ENCODE measurements around the gene UBASH3A.

The UBASH3A gene, protein sequence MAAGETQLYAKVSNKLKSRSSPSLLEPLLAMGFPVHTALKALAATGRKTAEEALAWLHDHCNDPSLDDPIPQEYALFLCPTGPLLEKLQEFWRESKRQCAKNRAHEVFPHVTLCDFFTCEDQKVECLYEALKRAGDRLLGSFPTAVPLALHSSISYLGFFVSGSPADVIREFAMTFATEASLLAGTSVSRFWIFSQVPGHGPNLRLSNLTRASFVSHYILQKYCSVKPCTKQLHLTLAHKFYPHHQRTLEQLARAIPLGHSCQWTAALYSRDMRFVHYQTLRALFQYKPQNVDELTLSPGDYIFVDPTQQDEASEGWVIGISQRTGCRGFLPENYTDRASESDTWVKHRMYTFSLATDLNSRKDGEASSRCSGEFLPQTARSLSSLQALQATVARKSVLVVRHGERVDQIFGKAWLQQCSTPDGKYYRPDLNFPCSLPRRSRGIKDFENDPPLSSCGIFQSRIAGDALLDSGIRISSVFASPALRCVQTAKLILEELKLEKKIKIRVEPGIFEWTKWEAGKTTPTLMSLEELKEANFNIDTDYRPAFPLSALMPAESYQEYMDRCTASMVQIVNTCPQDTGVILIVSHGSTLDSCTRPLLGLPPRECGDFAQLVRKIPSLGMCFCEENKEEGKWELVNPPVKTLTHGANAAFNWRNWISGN

GRCh38 chr21:42403611-42404231 lies at the start of gene UBASH3A:
TSS of gene UBASH3A (plus strand) at chr21:42403902. CDS start at chr21:42403946, 44 bp downstream.
- DNase-seq, result no peak

- DNase-seq, result no peak
Measured at GRCh38 chr21:42356046-42356445, 47.7 kb upstream of the UBASH3A start.

- DNase-seq, result no peak
Measured at GRCh38 chr21:42356650-42357049, 47.1 kb upstream of the UBASH3A start.

GRCh38 chr21:42357307-42357706 lies 46.4 kb upstream of the UBASH3A start:
- no peak for DNase-seq

DNA sequence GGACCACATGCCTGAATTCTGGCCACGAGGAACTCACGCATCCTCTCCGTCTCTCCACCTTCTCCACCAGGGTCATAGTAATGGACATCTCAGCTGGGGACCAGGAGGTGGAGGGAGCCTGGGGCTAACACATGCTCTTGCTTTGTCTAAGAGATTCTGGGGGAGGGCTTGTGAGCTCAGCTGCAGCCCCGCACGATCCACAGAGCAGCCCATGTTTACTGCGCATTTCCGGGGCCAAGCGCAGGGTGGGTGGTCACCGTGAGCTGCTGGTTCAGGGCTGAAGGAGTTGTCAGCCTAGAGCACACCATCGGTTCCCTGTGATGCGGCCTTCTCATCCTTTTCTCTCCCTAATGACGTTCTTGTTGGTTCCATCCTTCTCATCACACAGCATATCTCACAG lies 45.4 kb upstream of the UBASH3A start:
- DNase-seq, result no peak

DNA sequence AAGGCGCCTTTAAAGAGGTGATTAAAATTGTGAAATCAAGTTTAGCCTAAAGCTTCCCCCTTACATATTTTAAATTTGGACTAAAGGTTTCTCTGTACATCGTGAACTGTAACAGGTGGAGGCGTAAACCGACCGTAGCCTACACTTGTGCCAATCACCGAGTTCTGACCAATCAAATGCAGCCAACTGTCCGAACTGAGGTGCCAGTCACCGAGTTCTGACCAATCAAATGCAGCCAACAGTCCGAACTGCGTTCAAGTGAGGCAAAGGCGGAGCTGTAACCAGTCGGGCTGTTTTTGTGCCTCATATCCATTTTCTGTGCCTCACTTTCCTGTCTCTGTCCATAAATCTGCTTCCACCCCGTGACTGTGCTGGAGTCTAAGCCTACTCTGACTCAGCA lies 44.8 kb upstream of the UBASH3A start:
- no peak for DNase-seq

DNA sequence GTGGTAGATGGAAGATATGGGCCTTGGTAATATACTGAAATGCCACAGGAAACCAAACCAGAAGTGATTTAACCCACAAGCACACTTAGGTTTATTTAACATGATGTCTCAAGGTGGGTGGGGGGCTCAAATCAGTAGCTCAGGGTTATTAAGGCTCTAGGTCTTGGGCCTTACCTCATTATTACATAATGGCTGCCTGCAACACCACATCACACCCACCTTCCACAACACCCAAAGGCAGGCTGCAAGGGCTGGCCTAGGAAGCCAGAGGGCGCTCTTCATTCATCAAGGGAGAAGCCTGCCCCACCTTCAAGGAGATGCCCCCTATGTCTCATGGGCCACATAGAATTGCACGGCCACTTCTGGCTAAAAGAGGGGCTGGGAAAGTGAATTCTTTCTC lies 43.4 kb upstream of the UBASH3A start:
- no peak for DNase-seq

DNA sequence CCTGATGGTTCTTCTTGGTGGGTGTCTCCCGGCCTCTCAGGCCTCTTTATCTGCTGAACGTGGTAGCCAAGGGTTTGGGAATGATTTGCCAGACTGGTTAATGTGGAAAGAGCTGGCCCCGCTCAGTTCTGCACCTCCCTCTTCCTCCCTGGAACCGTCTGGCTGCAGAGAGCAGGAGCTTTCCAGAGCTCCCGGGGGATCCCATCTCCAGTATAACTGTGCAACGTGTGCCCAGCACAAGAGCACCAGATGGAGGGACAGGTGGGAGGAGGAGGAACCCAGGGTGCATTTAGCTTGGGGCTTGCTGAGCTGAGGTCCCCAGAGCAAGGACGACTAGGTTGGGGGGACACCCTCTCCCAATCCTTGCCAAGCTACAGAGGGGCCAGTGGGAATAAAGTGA lies 42.4 kb upstream of the UBASH3A start:
- DNase-seq, result no peak

GRCh38 chr21:42362198-42362597 lies 41.5 kb upstream of the UBASH3A start:
- DNase-seq, result no peak

DNA sequence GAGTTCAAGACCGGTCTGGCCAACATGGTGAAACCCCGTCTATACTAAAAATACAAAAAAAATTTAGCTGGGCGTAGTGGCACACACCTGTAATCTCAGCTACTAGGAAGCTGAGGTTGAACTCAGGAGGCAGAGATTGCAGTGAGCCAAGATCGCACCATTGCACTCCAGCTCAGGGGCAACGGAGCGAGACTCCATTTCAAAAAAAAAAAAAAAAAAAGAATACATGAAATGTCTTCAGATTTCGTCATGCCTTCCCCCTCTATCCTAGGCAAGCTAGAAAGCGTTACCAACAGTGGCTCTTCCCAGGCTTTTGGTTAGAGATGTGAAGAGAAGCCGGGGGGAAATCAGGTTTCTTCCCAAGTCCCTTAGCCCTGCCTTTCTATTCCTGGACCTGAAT lies 41.0 kb upstream of the UBASH3A start:
- DNase-seq, result no peak

- no peak for DNase-seq
Measured at GRCh38 chr21:42363312-42363711, 40.4 kb upstream of the UBASH3A start.

- DNase-seq, result no peak
Measured at GRCh38 chr21:42364304-42364865, 39.3 kb upstream of the UBASH3A start.

DNA sequence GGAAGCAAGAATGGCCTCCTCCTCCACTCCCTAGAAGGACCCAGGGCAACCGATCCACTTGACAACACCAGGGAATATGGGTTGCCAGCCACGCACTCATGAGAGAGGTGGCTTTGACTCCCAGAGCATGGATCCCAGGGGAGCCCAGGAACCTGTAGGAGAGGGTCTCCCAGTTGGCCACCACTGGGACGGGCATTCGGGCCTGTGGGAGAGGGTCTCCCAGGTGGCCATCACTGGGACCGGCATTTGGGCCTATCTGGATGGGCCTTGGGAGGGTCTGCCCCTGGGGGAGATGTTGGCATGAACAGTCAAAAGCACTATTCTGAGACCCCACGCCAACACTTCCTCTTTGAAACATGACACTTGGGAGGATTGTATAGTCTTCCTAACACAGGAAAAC lies 37.9 kb upstream of the UBASH3A start:
- no peak for DNase-seq

GRCh38 chr21:42366292-42367010 lies 37.3 kb upstream of the UBASH3A start, which contains the start of gene TFF1:
TSS of gene TFF1 (minus strand) at chr21:42366535. CDS start at chr21:42366495, 40 bp downstream.
- no peak for DNase-seq

- DNase-seq, result no peak
Measured at GRCh38 chr21:42367367-42368165, 36.1 kb upstream of the UBASH3A start.

GRCh38 chr21:42369821-42370220 lies 33.9 kb upstream of the UBASH3A start:
- DNase-seq, result no peak

DNA sequence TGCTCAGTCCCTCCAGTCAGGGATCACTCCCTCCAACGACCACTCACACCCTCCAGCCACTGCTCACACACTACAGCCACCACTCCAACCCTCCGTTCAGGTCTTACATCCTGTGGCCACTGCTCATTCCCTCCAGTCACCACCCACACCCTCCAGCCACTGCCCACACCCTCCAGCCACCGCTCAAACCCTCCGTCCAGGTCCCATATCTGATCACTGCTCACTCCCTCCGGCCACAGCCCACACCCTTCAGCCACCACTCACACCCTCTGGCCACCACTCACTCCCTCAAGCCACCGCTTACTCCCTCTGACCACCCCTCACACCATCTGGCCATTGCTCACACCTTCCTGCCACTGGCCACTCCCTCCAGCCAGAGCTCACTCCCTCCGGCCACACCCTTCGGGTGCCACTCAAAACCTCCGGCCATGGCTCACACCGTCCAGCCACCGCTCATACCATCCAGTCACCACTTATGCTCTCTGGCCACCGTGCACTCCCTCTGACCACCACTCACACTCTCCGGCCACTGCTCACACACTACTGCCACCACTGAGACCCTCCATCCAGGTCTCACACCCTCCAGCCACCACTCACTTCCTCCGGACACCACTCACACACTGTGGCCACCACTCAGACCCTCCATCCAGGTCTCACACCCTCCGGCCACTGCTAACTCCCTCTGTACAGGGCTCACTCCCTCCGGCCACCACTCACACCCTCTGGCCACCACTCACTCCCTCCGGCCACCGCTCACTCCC lies 32.6 kb upstream of the UBASH3A start:
- DNase-seq, result no peak

DNA sequence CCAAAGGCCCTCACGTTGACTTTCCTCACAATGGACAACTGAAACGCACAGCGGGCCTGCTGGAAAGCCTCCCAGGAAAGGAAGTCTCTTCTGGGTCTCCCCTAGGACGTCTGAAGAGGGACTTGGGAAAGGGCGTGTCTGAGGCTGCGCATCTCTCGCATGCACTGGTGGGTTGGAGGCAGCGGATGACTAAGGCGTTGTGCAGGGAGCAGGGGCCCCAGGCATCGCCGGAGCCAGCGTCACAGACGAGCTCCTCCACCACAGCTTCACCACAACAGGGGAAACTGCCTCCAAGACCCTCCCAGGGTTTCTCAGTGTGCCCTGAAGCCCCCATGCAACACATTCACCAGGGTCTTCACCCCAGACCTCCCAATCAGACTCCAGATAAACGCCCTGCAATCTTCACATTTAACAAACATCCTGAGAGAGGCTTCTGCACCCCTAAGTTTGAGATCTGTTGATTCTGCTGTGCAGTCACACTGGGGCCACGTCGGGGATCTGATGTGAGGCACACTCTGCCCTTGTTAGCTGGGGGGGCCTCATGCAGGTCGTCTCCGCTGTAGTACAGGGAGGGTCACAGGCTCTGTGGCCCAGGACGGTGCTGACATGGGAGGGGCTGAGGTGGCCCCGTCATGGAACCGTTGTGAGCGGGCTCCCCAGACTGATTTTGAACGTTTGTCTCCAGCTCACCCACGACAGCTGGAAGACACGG lies 30.4 kb upstream of the UBASH3A start:
- no peak for DNase-seq

- DNase-seq, result no peak
Measured at GRCh38 chr21:42373908-42374455, 29.7 kb upstream of the UBASH3A start.

- DNase-seq, result no peak
Measured at GRCh38 chr21:42374457-42374856, 29.2 kb upstream of the UBASH3A start.

Measured in NCI-H1417 treated with DMSO at 0.1 percent for 48 hours (cell line).